Body of pancreas (tissue), 4 donors: Measurements from ENCODE around the gene DCXR. TPM values are rescaled to one million over a fixed set of nuclear protein-coding genes. Genes with fewer than 3 reads are reported as not detected.

ENCODE experiments used
- ATAC-seq: fragments of 150-250 bp; one replicate; pipeline ENCODE4 v1.9.1; 2016
- DNase-seq, 4 donors: peaks; one replicate each; pipeline ENCODE4 v3.0.0-alpha.2; 2019
- H3K27ac ChIP-seq, 4 donors: fragments of 200-600 bp; sonication (generic); 1 replicate in 3 of 4; 2 replicates in 1 of 4; pipeline versions ENCODE4 v1.5.1 to v1.6.1; 2016 to 2019; ENCODE audit warnings: mild to moderate bottlenecking in 1 of 4, mixed read lengths in 1 of 4, moderate library complexity in 1 of 4
- H3K27me3 ChIP-seq, 2 donors: fragments of 200-600 bp; sonication (generic); one replicate each; pipeline ENCODE4 v1.6.0; 2016; ENCODE audit warnings: mild to moderate bottlenecking in 1 of 2
- H3K36me3 ChIP-seq, 2 donors: fragments of 200-600 bp; sonication (generic); replicated peaks in 1 of 2; 2 replicates each; pipeline ENCODE4 v1.5.1; 2016; ENCODE audit warnings: low read depth in 2 of 2; ENCODE audit not compliant: insufficient read depth in 1 of 2
- H3K4me1 ChIP-seq: fragments of 200-600 bp; sonication (generic); one replicate; pipeline ENCODE4 v1.6.0; 2016
- H3K4me3 ChIP-seq, 2 donors: fragments of 200-600 bp; sonication (generic); 1 replicate in 1 of 2; 2 replicates in 1 of 2; pipeline ENCODE4 v1.5.1; 2016 to 2019
- H3K9me3 ChIP-seq, 3 donors: fragments of 200-600 bp; sonication (generic); 1 replicate in 2 of 3; 2 replicates in 1 of 3; pipeline ENCODE4 v1.5.1; 2016
- POLR2A ChIP-seq, 3 donors: fragments of 450-650 bp; IDR thresholded peaks; one replicate each; pipeline ENCODE4 v1.6.1; 2016; ENCODE audit warnings: antibody characterized with exemption in 3 of 3, mild to moderate bottlenecking in 2 of 3
- WGBS, 2 donors: methylation state at CpG; one replicate each; pipeline ENCODE4 v1.1.5; 2017; 5-methylcytosine and 5-hydroxymethylcytosine counted together
- intact Hi-C: fragments of 100-400 bp; cut with DNase I; formaldehyde crosslinking; loops from one replicate; pipeline ENCODE4 v1.15.1; 2023
- total RNA-seq, 2 donors: library from RNA; depleted of rRNA; stranded (reverse); fragments of >200 nt; gene quantifications; one replicate each; pipeline ENCODE4 v1.1.0, GENCODE V29; 2016
- TF ChIP-seq, protein P1 (sequence below), 7 experiments: fragments of 450-650 bp in 4 of 7; fragments of 200-600 bp in 3 of 7; sonication (generic) in 3 of 7; IDR thresholded peaks; one replicate each; pipeline ENCODE4 v1.5.1; 2016 to 2019; ENCODE audit warnings: antibody characterized with exemption in 7 of 7

The DCXR gene
- total RNA-seq, 2 donors from 2014 or later, result 82.2 to 205 TPM

DNA sequence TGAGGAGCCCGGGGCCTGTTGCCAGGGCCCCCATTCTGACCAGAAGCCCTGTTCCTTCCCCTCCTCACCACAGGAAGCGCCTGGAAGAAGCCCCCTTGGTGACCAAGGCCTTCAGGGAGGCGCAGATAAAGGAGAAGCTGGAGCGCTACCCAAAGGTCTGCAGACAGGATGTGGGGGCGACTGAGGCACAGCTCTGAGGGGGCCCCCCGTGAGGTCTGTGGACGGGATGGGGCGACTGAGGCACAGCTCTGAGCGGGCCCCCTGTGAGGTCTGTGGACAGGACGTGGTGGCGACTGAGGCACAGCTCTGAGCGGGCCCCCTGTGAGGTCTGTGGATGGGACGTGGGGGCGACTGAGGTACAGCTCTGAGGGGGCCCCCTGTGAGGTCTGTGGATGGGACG is 28.1 kb downstream of the DCXR start:
- Histone ChIP-seq H3K4me3 (no peak overlapping the region), H3K4me1 (no peaks in the 10 kb centered on the region), H3K27me3 (no peaks in the 10 kb centered on the region), H3K27ac (no peak overlapping the region), H3K9me3 (no peaks in the 10 kb centered on the region), H3K36me3 (no peaks in the 10 kb centered on the region)
- intact Hi-C loops, result no loop called here
- ATAC-seq (no peak), DNase-seq (no peak)
- 70 to 86% methylated on average over 12 to 15 of the region's 15 CpGs for WGBS, 2 donors
- TF ChIP-seq, protein P1, sequence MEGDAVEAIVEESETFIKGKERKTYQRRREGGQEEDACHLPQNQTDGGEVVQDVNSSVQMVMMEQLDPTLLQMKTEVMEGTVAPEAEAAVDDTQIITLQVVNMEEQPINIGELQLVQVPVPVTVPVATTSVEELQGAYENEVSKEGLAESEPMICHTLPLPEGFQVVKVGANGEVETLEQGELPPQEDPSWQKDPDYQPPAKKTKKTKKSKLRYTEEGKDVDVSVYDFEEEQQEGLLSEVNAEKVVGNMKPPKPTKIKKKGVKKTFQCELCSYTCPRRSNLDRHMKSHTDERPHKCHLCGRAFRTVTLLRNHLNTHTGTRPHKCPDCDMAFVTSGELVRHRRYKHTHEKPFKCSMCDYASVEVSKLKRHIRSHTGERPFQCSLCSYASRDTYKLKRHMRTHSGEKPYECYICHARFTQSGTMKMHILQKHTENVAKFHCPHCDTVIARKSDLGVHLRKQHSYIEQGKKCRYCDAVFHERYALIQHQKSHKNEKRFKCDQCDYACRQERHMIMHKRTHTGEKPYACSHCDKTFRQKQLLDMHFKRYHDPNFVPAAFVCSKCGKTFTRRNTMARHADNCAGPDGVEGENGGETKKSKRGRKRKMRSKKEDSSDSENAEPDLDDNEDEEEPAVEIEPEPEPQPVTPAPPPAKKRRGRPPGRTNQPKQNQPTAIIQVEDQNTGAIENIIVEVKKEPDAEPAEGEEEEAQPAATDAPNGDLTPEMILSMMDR (IDR thresholded peaks at IDR 0.05), result no peak
- no peak for TF ChIP-seq POLR2A (IDR thresholded peaks at IDR 0.05)

GRCh38 chr17:82008941-82009405 is 28.5 kb downstream of the DCXR start:
- Histone ChIP-seq H3K27ac (no peak overlapping the region), H3K27me3 (no peaks in the 10 kb centered on the region), H3K36me3 (no peaks in the 10 kb centered on the region), H3K4me1 (no peaks in the 10 kb centered on the region), H3K9me3 (no peaks in the 10 kb centered on the region), H3K4me3 (no peak overlapping the region)
- intact Hi-C loops, result no loop called here
- TF ChIP-seq, protein P1 (IDR thresholded peaks at IDR 0.05), result no peak
- no peak for TF ChIP-seq POLR2A (IDR thresholded peaks at IDR 0.05)
- ATAC-seq, result no peak
- DNase-seq, result no peak
- 93 to 100% methylated on average over 5 to 22 of the region's 28 CpGs for WGBS, 2 donors

DNA sequence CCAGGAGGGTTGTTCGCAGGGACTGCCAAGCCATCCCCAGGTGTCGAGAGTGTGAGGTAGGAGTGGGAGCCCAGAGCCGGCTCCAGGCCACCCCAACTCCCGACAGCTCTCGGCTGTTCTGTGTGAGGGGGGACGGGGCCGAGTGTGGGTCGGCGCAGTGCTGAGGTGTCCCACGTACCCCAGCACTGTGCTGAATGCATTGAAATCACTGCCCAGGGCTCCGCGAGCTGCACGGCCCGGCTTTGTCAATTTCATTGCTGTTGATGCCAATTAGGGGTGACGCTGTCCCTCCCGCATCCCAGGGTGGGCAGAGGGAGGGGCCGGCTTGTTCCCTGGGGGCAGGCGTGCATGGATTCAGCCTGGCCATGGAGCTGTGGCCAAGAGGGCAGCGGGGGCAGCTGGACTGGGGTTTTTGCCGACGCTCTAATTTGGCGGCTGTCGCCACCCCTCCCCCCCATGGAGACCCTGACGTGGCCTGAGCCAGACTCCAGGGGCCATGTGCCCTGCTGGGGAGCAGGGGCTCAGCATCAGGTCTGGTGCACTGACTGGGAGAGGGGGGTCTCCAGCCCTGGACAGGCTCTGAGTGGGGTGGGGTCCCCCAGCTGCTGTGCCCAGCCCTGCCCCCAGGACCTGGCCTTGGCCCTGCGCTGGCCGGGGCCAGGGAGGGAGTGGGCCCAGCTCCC is 29.1 kb downstream of the DCXR start:
- H3K4me3 ChIP-seq, result no peak overlapping the region
- no peaks in the 10 kb centered on the region for H3K4me1 ChIP-seq
- no peaks in the 10 kb centered on the region for H3K9me3 ChIP-seq
- DNase-seq, result no peak
- WGBS, 2 donors, result 82 to 94% methylated on average over 15 to 25 of the region's 26 CpGs
- H3K27me3 ChIP-seq, result no peaks in the 10 kb centered on the region
- ATAC-seq, result no peak
- intact Hi-C loops, result no loop called here
- H3K36me3 ChIP-seq, result no peaks in the 10 kb centered on the region
- TF ChIP-seq, protein P1 (IDR thresholded peaks at IDR 0.05), result no peak
- no peak for TF ChIP-seq POLR2A (IDR thresholded peaks at IDR 0.05)
- H3K27ac ChIP-seq, result no peak overlapping the region

GRCh38 chr17:82007495-82008257 is 29.8 kb downstream of the DCXR start:
- intact Hi-C loops, result no loop called here
- ATAC-seq, result no peak
- 87 to 100% methylated on average over 1 to 27 of the region's 30 CpGs for WGBS, 2 donors

More at GRCh38 chr17:82007495-82008257, 29.8 kb downstream of the DCXR start:
- H3K4me3 ChIP-seq, result no peak overlapping the region
- no peaks in the 10 kb centered on the region for H3K27me3 ChIP-seq
- no peak overlapping the region for H3K27ac ChIP-seq
- H3K36me3 ChIP-seq, result no peaks in the 10 kb centered on the region
- no peaks in the 10 kb centered on the region for H3K9me3 ChIP-seq
- DNase-seq, result no peak
- no peak for TF ChIP-seq POLR2A (IDR thresholded peaks at IDR 0.05)
- TF ChIP-seq, protein P1 (IDR thresholded peaks at IDR 0.05), result no peak
- no peaks in the 10 kb centered on the region for H3K4me1 ChIP-seq
